B cell (primary cell): ENCODE data around the gene GRPR. TPM values are rescaled to one million over a fixed set of nuclear protein-coding genes. Genes with fewer than 3 reads are reported as not detected.

Experiments
- ATAC-seq: fragments of 200-7000 bp; cut with Tn5 transposase; one replicate; pipeline ENCODE4 v1.10.0; 2021; ENCODE audit warnings: low read depth, mild to moderate bottlenecking, moderate number of reproducible peaks, moderate library complexity
- CTCF ChIA-PET: fragments of 350-600 bp; sonication (Branson Sonifier 250); formaldehyde crosslinking; loops from one replicate; lab custom pipeline; 2021; ENCODE audit warnings: antibody characterized with exemption, inconsistent platforms; lab: Charles Lee
- POLR2A ChIA-PET: fragments of 350-600 bp; sonication (Branson Sonifier 250); formaldehyde crosslinking; loops from one replicate; lab custom pipeline; 2021; ENCODE audit warnings: antibody characterized with exemption; lab: Charles Lee
- DNase-seq: peaks from one replicate; pipeline ENCODE4 v3.0.0; 2013
- H2AFZ ChIP-seq: 2 replicates; pipeline ENCODE4 v1.6.1; 2012; ENCODE audit warnings: mild to moderate bottlenecking, low read depth, low read length; ENCODE audit not compliant: insufficient read depth, poor library complexity, severe bottlenecking
- H3K27ac ChIP-seq, 2 donors: 1 replicate in 1 of 2; 2 replicates in 1 of 2; pipeline ENCODE4 v1.5.1; 2012 to 2013; ENCODE audit warnings: low read length in 2 of 2, mild to moderate bottlenecking in 2 of 2, moderate library complexity in 1 of 2
- H3K27me3 ChIP-seq, 4 experiments: fragments of 200-600 bp in 1 of 4; sonication (generic) in 1 of 4; replicated peaks in 1 of 4; 1 replicate in 2 of 4; 2 replicates in 2 of 4; pipeline versions ENCODE4 v1.6.1 to v1.7.0; 2013 to 2016; ENCODE audit warnings: low read length in 3 of 4, mild to moderate bottlenecking in 2 of 4, mixed read lengths in 1 of 4, moderate library complexity in 1 of 4; ENCODE audit not compliant: insufficient read depth in 4 of 4, control insufficient read depth in 3 of 4; ENCODE audit errors: control extremely low read depth in 1 of 4
- H3K36me3 ChIP-seq, 2 experiments: replicated peaks in 1 of 2; 1 replicate in 1 of 2; 2 replicates in 1 of 2; pipeline versions ENCODE4 v1.6.1 to v1.7.1; 2013; ENCODE audit warnings: low read length in 1 of 2; ENCODE audit not compliant: insufficient read depth in 2 of 2, control insufficient read depth in 1 of 2; ENCODE audit errors: control extremely low read depth in 1 of 2, extremely low read depth in 1 of 2
- H3K4me1 ChIP-seq, 2 donors: fragments of 200-600 bp in 1 of 2; sonication (generic) in 1 of 2; 1 replicate in 1 of 2; 2 replicates in 1 of 2; pipeline versions ENCODE4 v1.5.1 to v1.6.1; 2013 to 2017; ENCODE audit warnings: low read length in 2 of 2; ENCODE audit not compliant: control insufficient read depth in 2 of 2, insufficient read depth in 2 of 2
- H3K4me2 ChIP-seq: replicated peaks from 2 replicates; pipeline ENCODE3; 2012; ENCODE audit warnings: mild to moderate bottlenecking, low read depth, low read length; ENCODE audit not compliant: poor library complexity, severe bottlenecking
- H3K4me3 ChIP-seq, 5 experiments: fragments of 200-600 bp in 1 of 5; sonication (generic) in 1 of 5; 1 replicate in 3 of 5; 2 replicates in 2 of 5; pipeline versions ENCODE4 v1.5.1 to v1.7.0; 2011 to 2016; ENCODE audit warnings: low read length in 4 of 5, mild to moderate bottlenecking in 4 of 5, low read depth in 2 of 5, control low read depth in 1 of 5, moderate library complexity in 1 of 5; ENCODE audit not compliant: insufficient read depth in 1 of 5; ENCODE audit errors: control extremely low read depth in 1 of 5, extremely low read depth in 1 of 5
- H3K79me2 ChIP-seq: fragments of 200-600 bp; sonication (generic); one replicate; pipeline ENCODE4 v1.6.0; 2016; ENCODE audit warnings: low read length; ENCODE audit not compliant: control insufficient read depth, insufficient read depth
- H3K9ac ChIP-seq: fragments of 200-600 bp; sonication (generic); 2 replicates; pipeline ENCODE4 v1.6.1; 2017; ENCODE audit warnings: mild to moderate bottlenecking, low read length, moderate library complexity
- H3K9me3 ChIP-seq, 3 donors: one replicate each; pipeline versions ENCODE4 v1.6.1 to v1.7.1; 2013; ENCODE audit warnings: low read length in 2 of 3; ENCODE audit not compliant: control insufficient read depth in 2 of 3, insufficient read depth in 1 of 3; ENCODE audit errors: control extremely low read depth in 1 of 3
- H4K20me1 ChIP-seq: 2 replicates; pipeline ENCODE4 v1.6.0; 2012; ENCODE audit warnings: mild to moderate bottlenecking, low read length; ENCODE audit not compliant: insufficient read depth, control insufficient read depth, poor library complexity, severe bottlenecking
- H3K27ac Mint-ChIP-seq: one replicate; pipeline ENCODE4 v1.8.0; 2021; ENCODE audit warnings: mixed read lengths
- H3K27me3 Mint-ChIP-seq: one replicate; pipeline ENCODE4 v1.8.0; 2021; ENCODE audit warnings: mixed read lengths
- H3K4me1 Mint-ChIP-seq: one replicate; pipeline ENCODE4 v1.8.0; 2021; ENCODE audit warnings: mixed read lengths
- H3K4me3 Mint-ChIP-seq: one replicate; pipeline ENCODE4 v1.8.0; 2021; ENCODE audit warnings: mixed read lengths
- H3K9me3 Mint-ChIP-seq: one replicate; pipeline ENCODE4 v1.8.0; 2022; ENCODE audit warnings: mixed read lengths; ENCODE audit not compliant: insufficient read depth
- CTCF ChIP-seq: fragments of 200-600 bp; IDR thresholded peaks from one replicate; pipeline ENCODE4 v1.8.0; 2022; ENCODE audit warnings: antibody characterized with exemption, mild to moderate bottlenecking
- EZH2 ChIP-seq: IDR thresholded peaks from 2 replicates; pipeline ENCODE4 v1.6.1; 2012; ENCODE audit warnings: borderline replicate concordance, low read depth, mild to moderate bottlenecking, moderate library complexity, low read length; ENCODE audit not compliant: insufficient read depth, poor library complexity, severe bottlenecking
- WGBS: methylation state at CpG from one replicate; pipeline ENCODE4 v1.1.5; 2013; ENCODE audit warnings: missing lambda C conversion rate; ENCODE audit not compliant: insufficient coverage; 5-methylcytosine and 5-hydroxymethylcytosine counted together
- intact Hi-C: fragments of 100-400 bp; cut with micrococcal nuclease; formaldehyde crosslinking; loops from one replicate; pipeline ENCODE4 v1.10.0; 2022
- polyA plus RNA-seq: library from polyadenylated mRNA; depleted of rRNA; stranded (reverse); fragments of >200 nt; gene quantifications from 2 replicates; pipeline ENCODE4 v1.2.3, GENCODE V29; 2012
- total RNA-seq, 2 donors: library from RNA; stranded (reverse); fragments of 120-200 nt in 1 of 2; gene quantifications; 1 replicate in 1 of 2; 2 replicates in 1 of 2; pipeline versions ENCODE4 v1.2.3 to v1.2.4, GENCODE V29; 2013 to 2022

The GRPR gene
- total and polyA plus RNA-seq, 2 donors (not counting 1 experiment from before 2014, with no cell fraction given), result 0.30 to 0.42 TPM

GRCh38 chrX:16171944-16172343 lies 48.6 kb downstream of the GRPR start:
- Histone ChIP-seq H3K4me1 (no peaks in the 10 kb centered on the region), H2AFZ (no peak overlapping the region), H3K9ac (no peak overlapping the region), H3K79me2 (no peaks in the 10 kb centered on the region), H4K20me1 (no peaks in the 10 kb centered on the region), H3K36me3 (no peaks in the 10 kb centered on the region), H3K27me3 (no peaks in the 10 kb centered on the region), H3K27ac (no peak overlapping the region), H3K4me2 (no peak overlapping the region), H3K4me3 (no peak overlapping the region), H3K9me3 (no peaks in the 10 kb centered on the region)
- Mint-ChIP-seq H3K4me3 (no peak overlapping the region), H3K27me3 (no peaks in the 10 kb centered on the region), H3K9me3 (no peaks in the 10 kb centered on the region), H3K4me1 (no peaks in the 10 kb centered on the region), H3K27ac (no peak overlapping the region)
- DNase-seq (no peak), ATAC-seq (no peak)
- ChIA-PET CTCF (no interaction called here), POLR2A (no interaction called here)
- TF ChIP-seq CTCF (no peak), EZH2 (no peak)
- WGBS, result no CpG with 5 or more reads among the region's 4 CpGs
- intact Hi-C loops, result no loop called here

- intact Hi-C loops, result no loop called here
- no peak overlapping the region for H2AFZ ChIP-seq
- H3K4me2 ChIP-seq, result no peak overlapping the region
- Mint-ChIP-seq H3K9me3 (no peaks in the 10 kb centered on the region), H3K27me3 (no peaks in the 10 kb centered on the region), H3K27ac (no peak overlapping the region), H3K4me1 (peaks cover 2% of the 10 kb centered on the region), H3K4me3 (no peak overlapping the region)
- H3K4me3 ChIP-seq, result no peak overlapping the region
- ChIA-PET POLR2A (no interaction called here), CTCF (no interaction called here)
- no peak for TF ChIP-seq EZH2
- TF ChIP-seq CTCF, result no peak
- H4K20me1 ChIP-seq, result no peaks in the 10 kb centered on the region
- H3K27me3 ChIP-seq, result no peaks in the 10 kb centered on the region
- no peak for DNase-seq
- no peaks in the 10 kb centered on the region for H3K4me1 ChIP-seq
- no peak for ATAC-seq
- H3K27ac ChIP-seq, result no peak overlapping the region
- no peak overlapping the region for H3K9ac ChIP-seq
- no peaks in the 10 kb centered on the region for H3K36me3 ChIP-seq
- WGBS, result no CpG with 5 or more reads among the region's 3 CpGs
- no peaks in the 10 kb centered on the region for H3K79me2 ChIP-seq
- no peaks in the 10 kb centered on the region for H3K9me3 ChIP-seq
These were observed 49.0 kb downstream of the GRPR start for GRCh38 chrX:16172391-16172790.
